OCI-LY1 (cell line): ENCODE data around the gene ABLIM2.

Source experiments
- H2AFZ ChIP-seq: fragments of 200-600 bp; sonication (generic), shearing (Covaris generic); 2 replicates; pipeline ENCODE4 v1.6.0; 2014; ENCODE audit warnings: antibody characterized with exemption, mild to moderate bottlenecking, low read length
- H3F3A ChIP-seq: fragments of 200-600 bp; sonication (generic), shearing (Covaris generic); 2 replicates; pipeline ENCODE4 v1.6.0; 2014; ENCODE audit warnings: mild to moderate bottlenecking, antibody characterized with exemption, low read length, moderate library complexity; ENCODE audit not compliant: insufficient read depth
- H3K27ac ChIP-seq: fragments of 200-600 bp; sonication (generic); 2 replicates; pipeline ENCODE4 v1.5.1; 2014; ENCODE audit warnings: low read length, mixed run types, mild to moderate bottlenecking, low read depth; ENCODE audit not compliant: poor library complexity, severe bottlenecking
- H3K27me3 ChIP-seq: fragments of 200-600 bp; sonication (generic); 2 replicates; pipeline ENCODE4 v1.6.0; 2014; ENCODE audit warnings: antibody characterized with exemption, mild to moderate bottlenecking, low read length, moderate library complexity; ENCODE audit not compliant: insufficient read depth
- H3K36me3 ChIP-seq: fragments of 200-600 bp; sonication (generic); 2 replicates; pipeline ENCODE4 v1.6.1; 2014; ENCODE audit warnings: mild to moderate bottlenecking, antibody characterized with exemption, low read length, moderate library complexity, mixed read lengths; ENCODE audit not compliant: insufficient read depth
- H3K4me1 ChIP-seq: fragments of 200-600 bp; sonication (generic); 2 replicates; pipeline ENCODE4 v1.5.1; 2014; ENCODE audit warnings: mild to moderate bottlenecking, low read length, moderate library complexity; ENCODE audit not compliant: insufficient read depth, severe bottlenecking
- H3K4me2 ChIP-seq: fragments of 200-600 bp; sonication (generic), shearing (Covaris generic); 2 replicates; pipeline ENCODE4 v1.6.1; 2014; ENCODE audit warnings: low read length
- H3K4me3 ChIP-seq: fragments of 200-600 bp; sonication (generic); 2 replicates; pipeline ENCODE4 v1.5.1; 2014; ENCODE audit warnings: low read length, low read depth, mild to moderate bottlenecking, mixed read lengths; ENCODE audit not compliant: poor library complexity, severe bottlenecking
- H3K79me2 ChIP-seq: fragments of 200-600 bp; shearing (Covaris generic); 2 replicates; pipeline ENCODE4 v1.6.1; 2016; ENCODE audit warnings: mixed run types, low read length, mixed read lengths; ENCODE audit not compliant: insufficient read depth
- H3K9ac ChIP-seq: fragments of 200-600 bp; sonication (generic), shearing (Covaris generic); 2 replicates; pipeline ENCODE4 v1.6.1; 2014; ENCODE audit warnings: mild to moderate bottlenecking, low read length, mixed read lengths
- H3K9me2 ChIP-seq: fragments of 200-600 bp; sonication (generic), shearing (Covaris generic); 2 replicates; pipeline ENCODE4 v1.6.1; 2014; ENCODE audit warnings: low read depth, mild to moderate bottlenecking, low read length, mixed read lengths
- H3K9me3 ChIP-seq: fragments of 200-600 bp; shearing (Covaris generic); 2 replicates; pipeline ENCODE4 v1.6.1; 2014; ENCODE audit warnings: low read length, mixed read lengths
- H4K20me1 ChIP-seq: fragments of 200-600 bp; sonication (generic), shearing (Covaris generic); 2 replicates; pipeline ENCODE4 v1.6.0; 2016; ENCODE audit warnings: mild to moderate bottlenecking, low read length; ENCODE audit not compliant: insufficient read depth
- CTCF ChIP-seq: fragments of 200-600 bp; sonication (generic), shearing (Covaris generic); IDR thresholded peaks from 2 replicates; pipeline ENCODE4 v1.5.1; 2017; ENCODE audit warnings: mild to moderate bottlenecking, antibody characterized with exemption, low read length, moderate library complexity, mixed read lengths
- EZH2 ChIP-seq: fragments of 200-600 bp; sonication (generic), shearing (Covaris generic); IDR thresholded peaks from 2 replicates; pipeline ENCODE4 v1.8.0; 2017; ENCODE audit warnings: borderline replicate concordance, mixed run types, mild to moderate bottlenecking, antibody characterized with exemption, low read length, moderate library complexity, mixed read lengths

Gene ABLIM2

DNA sequence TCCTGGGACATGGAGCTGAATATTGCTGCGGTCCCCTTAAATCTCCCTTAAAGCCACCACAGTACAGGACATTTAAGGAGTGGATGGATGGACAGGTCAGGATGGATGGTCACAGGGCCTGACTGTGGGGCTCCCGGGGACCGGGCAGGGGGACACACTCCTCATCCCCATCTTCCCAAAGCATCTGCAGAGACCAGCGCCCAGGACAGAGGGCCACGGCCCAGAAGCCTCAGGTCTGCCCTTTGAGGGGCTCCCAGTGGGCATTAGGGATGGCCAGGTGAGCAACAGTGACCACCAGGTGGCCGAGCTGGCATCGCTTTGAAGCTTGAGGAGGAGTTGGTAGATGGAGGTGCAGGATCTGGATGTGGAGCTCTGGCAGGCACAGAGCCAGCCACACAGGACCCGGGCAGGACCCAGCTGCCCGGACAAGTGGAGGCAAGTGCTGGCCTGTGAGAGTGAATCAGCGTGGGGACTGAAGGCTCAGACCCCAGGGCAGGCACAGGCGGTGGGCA, 51.4 kb downstream of the ABLIM2 start:
- H3K9me3 ChIP-seq: no peaks in the 10 kb centered on the region
- no peak overlapping the region for H2AFZ ChIP-seq
- H3F3A ChIP-seq: no peaks in the 10 kb centered on the region
- H3K27ac ChIP-seq: no peak overlapping the region
- H3K9me2 ChIP-seq: no peaks in the 10 kb centered on the region
- H3K4me2 ChIP-seq: no peak overlapping the region
- H3K36me3 ChIP-seq: no peaks in the 10 kb centered on the region
- TF ChIP-seq EZH2 (no peak), CTCF (no peak)
- no peak overlapping the region for H3K4me3 ChIP-seq
- no peaks in the 10 kb centered on the region for H3K4me1 ChIP-seq
- H4K20me1 ChIP-seq: no peaks in the 10 kb centered on the region
- no peak overlapping the region for H3K9ac ChIP-seq
- H3K79me2 ChIP-seq: no peaks in the 10 kb centered on the region
- H3K27me3 ChIP-seq: no peaks in the 10 kb centered on the region

GRCh38 chr4:8106451-8107025, 52.1 kb downstream of the ABLIM2 start:
- TF ChIP-seq EZH2 (no peak), CTCF (no peak)
- Histone ChIP-seq H3F3A (no peaks in the 10 kb centered on the region), H4K20me1 (no peaks in the 10 kb centered on the region), H3K27ac (no peak overlapping the region), H2AFZ (no peak overlapping the region), H3K79me2 (no peaks in the 10 kb centered on the region), H3K4me2 (no peak overlapping the region), H3K36me3 (no peaks in the 10 kb centered on the region), H3K9ac (no peak overlapping the region), H3K4me1 (no peaks in the 10 kb centered on the region), H3K4me3 (no peak overlapping the region), H3K27me3 (no peaks in the 10 kb centered on the region), H3K9me2 (no peaks in the 10 kb centered on the region), H3K9me3 (no peaks in the 10 kb centered on the region)

GRCh38 chr4:8105306-8106100, 53.1 kb downstream of the ABLIM2 start:
- Histone ChIP-seq H3K79me2 (no peaks in the 10 kb centered on the region), H3F3A (no peaks in the 10 kb centered on the region), H3K4me3 (no peak overlapping the region), H3K27ac (no peak overlapping the region), H3K4me2 (no peak overlapping the region), H3K27me3 (no peaks in the 10 kb centered on the region), H3K9me2 (no peaks in the 10 kb centered on the region), H3K9me3 (no peaks in the 10 kb centered on the region), H3K9ac (no peak overlapping the region), H3K4me1 (no peaks in the 10 kb centered on the region), H3K36me3 (no peaks in the 10 kb centered on the region), H4K20me1 (no peaks in the 10 kb centered on the region), H2AFZ (no peak overlapping the region)
- TF ChIP-seq CTCF (no peak), EZH2 (no peak)
